H1 (cell line): ENCODE data around the gene NFATC1. TPM values are rescaled to one million over a fixed set of nuclear protein-coding genes. Genes with fewer than 3 reads are reported as not detected.
A peak's percentile ranks its signal among the peaks of the same experiment; 100 is the strongest.

ENCODE experiments used
- CTCF ChIA-PET: fragments of 300-600 bp; sonication (Branson Sonifier 250); formaldehyde crosslinking; loops from one replicate; lab custom pipeline; 2021; ENCODE audit not compliant: partially characterized antibody; lab: Charles Lee
- POLR2A ChIA-PET: fragments of 300-600 bp; sonication (Branson Sonifier 250); formaldehyde crosslinking; loops from one replicate; lab custom pipeline; 2021; ENCODE audit warnings: inconsistent platforms; ENCODE audit not compliant: partially characterized antibody; lab: Charles Lee
- DNase-seq, 2 experiments: peaks; one replicate each; pipeline versions ENCODE4 v3.0.0 to v3.0.0-alpha.2; 2010 to 2022; ENCODE audit warnings: low spot score in 2 of 2, low read depth in 1 of 2, mixed read lengths in 1 of 2
- FAIRE-seq: peaks from 2 replicates; lab custom pipeline; 2011; peaks lifted over from hg19 to GRCh38; lab: Jason Lieb, UNC
- H2AFZ ChIP-seq: 2 replicates; pipeline ENCODE4 v1.8.1; 2012; ENCODE audit warnings: low read length, inconsistent platforms
- H2AK5ac ChIP-seq: 2 replicates; pipeline ENCODE4 v1.6.1; 2013; ENCODE audit warnings: low read depth, low read length
- H2BK120ac ChIP-seq: replicated peaks from 2 replicates; pipeline ENCODE3; 2013; ENCODE audit warnings: low read depth, low read length, inconsistent platforms
- H2BK12ac ChIP-seq: 2 replicates; pipeline ENCODE4 v1.6.1; 2013; ENCODE audit warnings: low read depth, low read length
- H2BK15ac ChIP-seq: 2 replicates; pipeline ENCODE4 v1.6.1; 2013; ENCODE audit warnings: low read length
- H2BK20ac ChIP-seq: 2 replicates; pipeline ENCODE4 v1.6.1; 2013; ENCODE audit warnings: low read length
- H2BK5ac ChIP-seq: 2 replicates; pipeline ENCODE4 v1.6.1; 2013; ENCODE audit warnings: low read depth, low read length
- H3K14ac ChIP-seq: 2 replicates; pipeline ENCODE4 v1.6.1; 2013; ENCODE audit warnings: inconsistent platforms; ENCODE audit not compliant: insufficient read length
- H3K18ac ChIP-seq: 2 replicates; pipeline ENCODE4 v1.6.1; 2013; ENCODE audit warnings: low read length; ENCODE audit errors: extremely low read depth
- H3K23ac ChIP-seq: 2 replicates; pipeline ENCODE4 v1.6.1; 2013; ENCODE audit warnings: inconsistent platforms; ENCODE audit not compliant: insufficient read length
- H3K23me2 ChIP-seq: 2 replicates; pipeline ENCODE4 v1.6.1; 2013; ENCODE audit warnings: low read depth, low read length
- H3K27ac ChIP-seq: 2 replicates; pipeline ENCODE4 v1.6.1; 2011; ENCODE audit warnings: low read depth, low read length, inconsistent platforms
- H3K27me3 ChIP-seq, 4 experiments: replicated peaks in 1 of 4; 1 replicate in 1 of 4; 2 replicates in 3 of 4; pipeline versions ENCODE4 v1.6.1 to v1.8.1; 2011 to 2013; ENCODE audit warnings: low read length in 3 of 4, mild to moderate bottlenecking in 3 of 4, inconsistent platforms in 2 of 4, mixed read lengths in 2 of 4, moderate library complexity in 1 of 4; ENCODE audit not compliant: control insufficient read depth in 3 of 4, insufficient read depth in 3 of 4; ENCODE audit errors: extremely low read depth in 1 of 4
- H3K36me3 ChIP-seq, 4 experiments: 2 replicates each; pipeline versions ENCODE4 v1.6.1 to v1.8.1; 2011 to 2013; ENCODE audit warnings: mild to moderate bottlenecking in 4 of 4, low read length in 3 of 4, moderate library complexity in 2 of 4, control low read depth in 1 of 4, inconsistent platforms in 1 of 4; ENCODE audit not compliant: insufficient read depth in 4 of 4, control insufficient read depth in 2 of 4
- H3K4ac ChIP-seq: replicated peaks from 2 replicates; pipeline ENCODE3; 2013; ENCODE audit warnings: low read length, low read depth, mixed read lengths, inconsistent platforms; ENCODE audit not compliant: insufficient read length
- H3K4me1 ChIP-seq, 4 experiments: replicated peaks in 1 of 4; 1 replicate in 1 of 4; 2 replicates in 3 of 4; pipeline versions ENCODE4 v1.6.1 to v1.8.1; 2011 to 2013; ENCODE audit warnings: low read length in 3 of 4, inconsistent platforms in 2 of 4, mixed read lengths in 1 of 4; ENCODE audit not compliant: insufficient read depth in 4 of 4, control insufficient read depth in 3 of 4
- H3K4me2 ChIP-seq, 2 experiments: 2 replicates each; pipeline versions ENCODE4 v1.6.1 to v1.8.1; 2011 to 2013; ENCODE audit warnings: low read depth in 2 of 2, low read length in 2 of 2, control low read depth in 1 of 2, inconsistent platforms in 1 of 2, mild to moderate bottlenecking in 1 of 2; ENCODE audit not compliant: insufficient read depth in 1 of 2
- H3K4me3 ChIP-seq, 4 experiments: fragments of 200-600, 300-600 bp in 1 of 4; sonication (generic), shearing (Covaris generic), sonication (Bioruptor Twin) in 1 of 4; 2 replicates each; pipeline versions ENCODE4 v1.5.1 to v1.8.1; 2011 to 2016; ENCODE audit warnings: low read length in 4 of 4, low read depth in 3 of 4, control low read depth in 2 of 4, inconsistent platforms in 2 of 4, mild to moderate bottlenecking in 2 of 4, mixed read lengths in 1 of 4, moderate library complexity in 1 of 4; ENCODE audit not compliant: insufficient read depth in 2 of 4; ENCODE audit errors: extremely low read depth in 1 of 4
- H3K56ac ChIP-seq: replicated peaks from 2 replicates; pipeline ENCODE3; 2013; ENCODE audit warnings: low read depth, mild to moderate bottlenecking, mixed read lengths, low read length, inconsistent platforms; ENCODE audit not compliant: insufficient read length
- H3K79me1 ChIP-seq: 2 replicates; pipeline ENCODE4 v1.6.1; 2013; ENCODE audit warnings: low read depth, low read length, control low read depth
- H3K79me2 ChIP-seq, 2 experiments: 2 replicates each; pipeline versions ENCODE4 v1.6.1 to v1.8.1; 2012 to 2013; ENCODE audit warnings: low read length in 2 of 2, mild to moderate bottlenecking in 2 of 2, inconsistent platforms in 1 of 2; ENCODE audit not compliant: insufficient read depth in 2 of 2, control insufficient read depth in 1 of 2
- H3K9ac ChIP-seq, 4 experiments: replicated peaks in 1 of 4; 1 replicate in 1 of 4; 2 replicates in 3 of 4; pipeline versions ENCODE4 v1.6.1 to v1.8.1; 2011 to 2013; ENCODE audit warnings: low read depth in 3 of 4, low read length in 3 of 4, control low read depth in 2 of 4, mild to moderate bottlenecking in 2 of 4, moderate library complexity in 2 of 4, inconsistent platforms in 1 of 4; ENCODE audit errors: extremely low read depth in 1 of 4
- H3K9me3 ChIP-seq, 2 experiments: 2 replicates each; pipeline versions ENCODE4 v1.6.1 to v1.8.1; 2012 to 2013; ENCODE audit warnings: mild to moderate bottlenecking in 2 of 2, moderate library complexity in 2 of 2, control low read depth in 1 of 2, inconsistent platforms in 1 of 2, low read depth in 1 of 2, low read length in 1 of 2, mixed read lengths in 1 of 2; ENCODE audit not compliant: insufficient read depth in 2 of 2
- H4K20me1 ChIP-seq, 2 experiments: replicated peaks in 1 of 2; 2 replicates each; pipeline versions ENCODE3 to v1.8.1; 2011 to 2013; ENCODE audit warnings: inconsistent platforms in 2 of 2, low read length in 2 of 2, mild to moderate bottlenecking in 1 of 2; ENCODE audit not compliant: insufficient read depth in 2 of 2, control insufficient read depth in 1 of 2
- H4K5ac ChIP-seq: 2 replicates; pipeline ENCODE4 v1.6.1; 2013; ENCODE audit warnings: low read length, low read depth, mixed read lengths, inconsistent platforms; ENCODE audit not compliant: insufficient read length
- H4K8ac ChIP-seq: 2 replicates; pipeline ENCODE4 v1.8.0; 2013; ENCODE audit warnings: mild to moderate bottlenecking, moderate library complexity, low read length, inconsistent platforms; ENCODE audit not compliant: insufficient read depth; ENCODE audit errors: extremely low read depth
- H4K91ac ChIP-seq: replicated peaks from 2 replicates; pipeline ENCODE3; 2013; ENCODE audit warnings: low read length, mixed read lengths, inconsistent platforms; ENCODE audit not compliant: insufficient read length
- EP300 ChIP-seq, 2 experiments: IDR thresholded peaks; 1 replicate in 1 of 2; 2 replicates in 1 of 2; pipeline ENCODE4 v1.6.1; 2011 to 2012; ENCODE audit warnings: low read depth in 2 of 2, low read length in 2 of 2, mild to moderate bottlenecking in 2 of 2, borderline replicate concordance in 1 of 2, inconsistent platforms in 1 of 2, moderate library complexity in 1 of 2
- POU5F1 ChIP-seq: IDR thresholded peaks from 2 replicates; pipeline ENCODE4 v1.6.1; 2011; ENCODE audit warnings: low read depth, mild to moderate bottlenecking, low read length, moderate library complexity
- WGBS, 2 experiments: shearing (Covaris generic) in 1 of 2; methylation state at CpG; one replicate each; pipeline versions ENCODE4 v1.1.6 to v1.1.7; 2013 to 2015; ENCODE audit warnings: low lambda C conversion rate in 2 of 2, mixed read lengths in 2 of 2, inconsistent platforms in 1 of 2, low coverage in 1 of 2, missing lambda C conversion rate in 1 of 2; ENCODE audit not compliant: insufficient replicate concordance in 2 of 2, insufficient coverage in 1 of 2, insufficient read length in 1 of 2; ENCODE audit errors: extremely low coverage in 1 of 2, missing lambda C conversion rate in 1 of 2; 5-methylcytosine and 5-hydroxymethylcytosine counted together
- polyA plus RNA-seq, 7 experiments: library from polyadenylated mRNA; depleted of rRNA in 3 of 7; stranded (reverse) in 5 of 7; unstranded in 2 of 7; fragments of >200 nt in 5 of 7; fragments of 200-250 nt in 2 of 7; gene quantifications; 1 replicate in 5 of 7; 2 replicates in 1 of 7; 4 replicates in 1 of 7; pipeline versions ENCODE4 v1.2.1 to v1.2.3, GENCODE V29; 2011 to 2013; ENCODE audit warnings: missing spikeins in 2 of 7, mixed read lengths in 2 of 7
- total RNA-seq: library from RNA; stranded (reverse); fragmentation: NEBNext Ultra II Directional; extraction: Animal tissue kit (Norgen Biotek cat#: 25700); gene quantifications from 2 replicates; pipeline ENCODE4 v1.2.1, GENCODE V29; 2021

Gene NFATC1
- total and polyA plus RNA-seq, 2 of the 8 experiments (the other 6 are each of a cell fraction or from before 2014, with no cell fraction given) = 2.0 to 6.6 TPM

- Histone ChIP-seq H3K4me3 (no peak overlapping the region), H3K79me1 (no peaks in the 10 kb centered on the region), H3K4me1 (no peaks in the 10 kb centered on the region; a peak in 1 of 7 replicates), H3K9ac (no peak overlapping the region), H3K14ac (no peak overlapping the region), H2BK12ac (no peak overlapping the region), H3K23ac (no peak overlapping the region), H3K27ac (no peak overlapping the region), H3K4me2 (no peak overlapping the region), H2AK5ac (no peak overlapping the region)
- POLR2A ChIA-PET = interaction anchor here (0.9 kb wide), 1 partner anchor 15 kb away, joined by 3 read pairs; no protein-coding TSS in a partner anchor
- TF ChIP-seq POU5F1 (no peak), EP300 (IDR thresholded peaks at IDR 0.05; ENCODE audit: borderline replicate concordance in 1 of 2, low read depth in 2 of 2, low read length in 2 of 2) (no peak)
- TF ChIP-seq, all 59 proteins: peak for 0
- 98% methylated on average over 13 of the region's 19 CpGs; no CpG with 5 or more reads in 1 of the 2 experiments for WGBS, 2 experiments
- Histone ChIP-seq H3K4ac (no peak overlapping the region), H4K91ac (no peak overlapping the region), H4K5ac (no peak overlapping the region), H4K20me1 (no peaks in the 10 kb centered on the region), H3K36me3 (no peaks in the 10 kb centered on the region), H2BK120ac (no peak overlapping the region), H3K79me2 (no peaks in the 10 kb centered on the region), H3K18ac (no peak overlapping the region), H4K8ac (peak overlapping the region; percentile 68; the same call in 1 of the 2 replicates), H2AFZ (no peak overlapping the region), H3K27me3 (no peaks in the 10 kb centered on the region), H2BK15ac (no peak overlapping the region), H3K9me3 (no peaks in the 10 kb centered on the region), H2BK5ac (no peak overlapping the region), H2BK20ac (no peak overlapping the region), H3K23me2 (no peaks in the 10 kb centered on the region), H3K56ac (no peak overlapping the region)
- DNase-seq = no peak
- FAIRE-seq = no peak
- CTCF ChIA-PET = no interaction called here
Observed at GRCh38 chr18:79555885-79556284, 160.2 kb downstream of the NFATC1 start.
